Measurements from ENCODE around the gene KIAA1217. TPM values are rescaled to one million over a fixed set of nuclear protein-coding genes. Genes with fewer than 3 reads are reported as not detected.
A peak's percentile ranks its signal among the peaks of the same experiment; 100 is the strongest.

Gene KIAA1217
- total and polyA plus RNA-seq, 3 experiments from 2014 or later: 0.20 TPM; not detected in 2

DNA sequence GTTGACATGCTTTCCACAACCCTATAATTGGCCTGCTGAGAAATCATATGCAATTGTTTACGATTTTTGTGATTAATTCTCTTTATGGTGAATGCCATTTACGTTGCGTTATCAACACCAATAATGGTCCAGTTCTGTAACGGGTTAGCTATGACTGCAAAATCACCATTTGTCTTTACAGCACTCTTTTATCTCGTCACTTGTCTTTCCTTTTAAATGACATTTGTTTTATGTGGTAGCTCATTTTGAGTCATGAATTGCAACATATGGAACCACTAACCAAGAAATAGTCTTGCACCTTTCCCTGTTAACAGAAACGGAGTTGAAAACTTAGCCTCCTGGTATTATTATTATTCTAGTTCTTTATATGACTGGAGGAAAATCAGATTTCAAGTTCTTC is 3.1 kb upstream of the KIAA1217 start:
- H3K9me3 ChIP-seq (ENCODE audit: low read length): no peaks in the 10 kb centered on the region
- no peaks in the 10 kb centered on the region for H3K27me3 ChIP-seq (ENCODE audit: insufficient read depth, low read length, poor library complexity, severe bottlenecking)
- Mint-ChIP-seq H3K4me1 (peaks cover 7 to 11% (median 8%) of the 10 kb centered on the region in 3 donors), H3K4me3 (no peak overlapping the region), H3K27ac (no peak overlapping the region), H3K9me3 (no peaks in the 10 kb centered on the region), H3K27me3 (peaks cover 26 to 34% of the 10 kb centered on the region in 2 donors), H3K36me3 (no peaks in the 10 kb centered on the region)
- ChIA-PET CTCF (no interaction called here), POLR2A (no interaction called here)
- no peak for DNase-seq
- H3K27ac ChIP-seq (ENCODE audit: low read depth, low read length): no peak overlapping the region
- no peaks in the 10 kb centered on the region for H3K4me1 ChIP-seq (ENCODE audit: insufficient read depth, low read length)
- no peak overlapping the region for H3K4me3 ChIP-seq (ENCODE audit: low read length)
- no peaks in the 10 kb centered on the region for H3K36me3 ChIP-seq (ENCODE audit: insufficient read depth, low read length)

- Histone ChIP-seq H3K9me3 (ENCODE audit: low read length) (no peaks in the 10 kb centered on the region), H3K27ac (ENCODE audit: low read depth, low read length) (no peak overlapping the region), H3K36me3 (ENCODE audit: insufficient read depth, low read length) (no peaks in the 10 kb centered on the region), H3K4me1 (ENCODE audit: insufficient read depth, low read length) (no peaks in the 10 kb centered on the region), H3K27me3 (ENCODE audit: insufficient read depth, low read length, poor library complexity, severe bottlenecking) (no peaks in the 10 kb centered on the region), H3K4me3 (ENCODE audit: low read length) (no peak overlapping the region)
- Mint-ChIP-seq H3K4me3 (no peak overlapping the region), H3K36me3 (no peaks in the 10 kb centered on the region), H3K27ac (no peak overlapping the region), H3K4me1 (peaks cover 7 to 11% (median 8%) of the 10 kb centered on the region in 3 donors), H3K27me3 (peaks cover 26 to 38% of the 10 kb centered on the region in 2 donors), H3K9me3 (no peaks in the 10 kb centered on the region)
- ChIA-PET POLR2A (no interaction called here), CTCF (no interaction called here)
- no peak for DNase-seq
Observed at GRCh38 chr10:24206334-24206733, 2.6 kb upstream of the KIAA1217 start.

DNA sequence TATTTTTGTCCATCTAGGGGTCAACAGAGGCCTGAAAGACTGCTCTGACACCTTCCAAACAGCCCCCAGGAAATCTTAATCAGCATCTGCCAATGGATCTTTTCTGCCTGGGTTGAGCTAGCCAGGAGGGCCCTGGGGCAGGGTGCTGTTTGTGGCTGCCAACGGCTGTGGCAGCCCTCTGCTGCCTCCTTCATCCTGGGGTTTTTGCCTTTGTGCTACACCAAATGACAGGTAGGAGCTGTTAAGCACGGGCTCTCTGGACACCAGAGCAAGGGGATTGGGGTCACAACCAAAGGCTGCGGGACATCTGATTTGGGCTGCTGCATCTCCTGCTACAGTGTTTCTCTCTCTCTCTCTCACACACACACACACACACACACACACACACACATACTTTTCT is 2.0 kb upstream of the KIAA1217 start:
- H3K9me3 Mint-ChIP-seq: no peaks in the 10 kb centered on the region
- H3K4me3 Mint-ChIP-seq: no peak overlapping the region
- H3K27ac ChIP-seq (ENCODE audit: low read depth, low read length): no peak overlapping the region
- H3K27ac Mint-ChIP-seq: no peak overlapping the region
- no peak overlapping the region for H3K4me3 ChIP-seq (ENCODE audit: low read length)
- ChIA-PET CTCF (no interaction called here), POLR2A (no interaction called here)
- peaks cover 7 to 11% (median 8%) of the 10 kb centered on the region in 3 donors for H3K4me1 Mint-ChIP-seq
- H3K27me3 ChIP-seq (ENCODE audit: insufficient read depth, low read length, poor library complexity, severe bottlenecking): no peaks in the 10 kb centered on the region
- no peaks in the 10 kb centered on the region for H3K36me3 ChIP-seq (ENCODE audit: insufficient read depth, low read length)
- peaks cover 26 to 38% of the 10 kb centered on the region in 2 donors for H3K27me3 Mint-ChIP-seq
- no peaks in the 10 kb centered on the region for H3K36me3 Mint-ChIP-seq
- no peak for DNase-seq
- H3K4me1 ChIP-seq (ENCODE audit: insufficient read depth, low read length): no peaks in the 10 kb centered on the region
- H3K9me3 ChIP-seq (ENCODE audit: low read length): no peaks in the 10 kb centered on the region

GRCh38 chr10:24207341-24207740 is 1.6 kb upstream of the KIAA1217 start:
- no peak for DNase-seq
- H3K27me3 Mint-ChIP-seq: peaks cover 26 to 38% of the 10 kb centered on the region in 2 donors
- Histone ChIP-seq H3K9me3 (ENCODE audit: low read length) (no peaks in the 10 kb centered on the region), H3K27me3 (ENCODE audit: insufficient read depth, low read length, poor library complexity, severe bottlenecking) (no peaks in the 10 kb centered on the region), H3K4me3 (ENCODE audit: low read length) (no peak overlapping the region), H3K27ac (ENCODE audit: low read depth, low read length) (no peak overlapping the region), H3K36me3 (ENCODE audit: insufficient read depth, low read length) (no peaks in the 10 kb centered on the region), H3K4me1 (ENCODE audit: insufficient read depth, low read length) (no peaks in the 10 kb centered on the region)
- ChIA-PET POLR2A (no interaction called here), CTCF (no interaction called here)
- H3K27ac Mint-ChIP-seq: no peak overlapping the region
- no peaks in the 10 kb centered on the region for H3K9me3 Mint-ChIP-seq
- no peaks in the 10 kb centered on the region for H3K36me3 Mint-ChIP-seq
- H3K4me3 Mint-ChIP-seq: no peak overlapping the region
- peaks cover 7 to 11% (median 8%) of the 10 kb centered on the region in 3 donors for H3K4me1 Mint-ChIP-seq

DNA sequence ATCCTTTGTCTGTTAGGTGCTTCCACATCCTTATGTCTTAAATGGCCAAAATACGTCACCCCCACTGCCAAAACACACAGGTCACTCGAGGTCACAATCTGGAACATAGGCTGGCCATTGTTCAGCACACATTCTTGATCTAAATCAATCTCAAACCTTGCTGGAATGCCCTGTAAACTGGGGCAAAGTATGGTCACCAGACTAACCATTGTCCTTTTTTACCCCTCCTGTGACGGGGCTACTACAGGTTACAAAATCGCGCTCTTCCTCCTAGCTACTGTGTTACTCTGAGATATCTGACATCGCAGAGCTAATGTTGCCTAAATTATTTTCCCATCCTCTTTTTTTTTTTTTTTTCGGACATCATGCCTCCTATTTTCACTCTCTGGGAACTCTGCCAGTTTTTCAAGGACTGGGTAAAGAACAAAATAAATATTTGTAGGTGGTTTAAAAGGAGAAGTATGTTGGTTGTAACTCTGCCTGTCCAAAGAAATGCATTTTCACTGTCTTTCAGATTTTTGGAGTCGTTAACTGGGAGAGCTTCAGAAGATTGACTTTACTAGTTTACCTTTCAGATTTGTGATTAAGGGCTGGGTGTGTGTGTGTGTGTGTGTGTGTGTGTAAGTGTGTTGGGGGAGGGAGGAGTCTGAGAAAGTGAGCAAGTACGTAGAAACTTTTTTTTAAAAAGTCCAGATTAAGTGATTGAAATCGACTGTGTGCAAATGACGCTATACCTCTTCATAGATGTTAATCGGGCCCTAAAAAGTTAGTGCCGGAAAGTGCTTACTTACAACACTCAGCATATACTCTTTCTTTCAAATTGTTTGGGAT is 942 bp upstream of the KIAA1217 start:
- H3K9me3 ChIP-seq (ENCODE audit: low read length): no peaks in the 10 kb centered on the region
- H3K4me1 Mint-ChIP-seq: peaks cover 7 to 11% (median 8%) of the 10 kb centered on the region in 3 donors
- no peak for DNase-seq
- H3K27me3 Mint-ChIP-seq: peaks cover 22 to 38% of the 10 kb centered on the region in 2 donors
- no peaks in the 10 kb centered on the region for H3K27me3 ChIP-seq (ENCODE audit: insufficient read depth, low read length, poor library complexity, severe bottlenecking)
- no peak overlapping the region for H3K27ac Mint-ChIP-seq
- CTCF ChIA-PET: no interaction called here
- H3K36me3 Mint-ChIP-seq: no peaks in the 10 kb centered on the region
- no peak overlapping the region for H3K4me3 ChIP-seq (ENCODE audit: low read length)
- H3K27ac ChIP-seq (ENCODE audit: low read depth, low read length): no peak overlapping the region
- H3K9me3 Mint-ChIP-seq: no peaks in the 10 kb centered on the region
- no peaks in the 10 kb centered on the region for H3K4me1 ChIP-seq (ENCODE audit: insufficient read depth, low read length)
- no peaks in the 10 kb centered on the region for H3K36me3 ChIP-seq (ENCODE audit: insufficient read depth, low read length)
- POLR2A ChIA-PET: no interaction called here
- peak overlapping the region in 1 of 7 donors; percentile 17 for H3K4me3 Mint-ChIP-seq

DNA sequence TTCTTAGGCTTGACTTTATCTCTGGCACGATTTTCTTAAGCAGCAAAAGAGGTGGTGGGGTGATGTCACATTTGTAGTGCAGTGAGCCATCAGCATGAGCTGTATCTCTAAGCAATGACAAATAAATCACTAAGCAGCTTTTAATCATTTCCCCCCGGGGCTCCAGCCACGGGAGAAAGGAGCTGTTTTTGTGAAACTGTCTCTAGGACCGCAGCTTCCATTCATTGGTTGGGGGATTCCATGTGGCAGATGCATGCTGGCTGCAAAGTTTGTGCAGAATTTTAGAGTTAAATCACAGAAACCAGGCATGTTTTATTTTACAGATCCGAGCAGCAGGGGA is 464 bp downstream of the KIAA1217 start:
- Histone ChIP-seq H3K36me3 (ENCODE audit: insufficient read depth, low read length) (no peaks in the 10 kb centered on the region), H3K9me3 (ENCODE audit: low read length) (no peaks in the 10 kb centered on the region), H3K4me3 (ENCODE audit: low read length) (no peak overlapping the region), H3K27ac (ENCODE audit: low read depth, low read length) (no peak overlapping the region), H3K4me1 (ENCODE audit: insufficient read depth, low read length) (no peaks in the 10 kb centered on the region), H3K27me3 (ENCODE audit: insufficient read depth, low read length, poor library complexity, severe bottlenecking) (no peaks in the 10 kb centered on the region)
- Mint-ChIP-seq H3K27me3 (peaks cover 21 to 41% of the 10 kb centered on the region in 2 donors), H3K27ac (peak overlapping the region in 1 of 8 donors; percentile 44), H3K9me3 (no peaks in the 10 kb centered on the region), H3K4me3 (peak overlapping the region in 3 of 7 donors; percentile 25 to 43 (median 29)), H3K36me3 (no peaks in the 10 kb centered on the region), H3K4me1 (peaks cover 7 to 11% (median 8%) of the 10 kb centered on the region in 3 donors)
- POLR2A ChIA-PET: no interaction called here
- CTCF ChIA-PET: no interaction called here
- no peak for DNase-seq

DNA sequence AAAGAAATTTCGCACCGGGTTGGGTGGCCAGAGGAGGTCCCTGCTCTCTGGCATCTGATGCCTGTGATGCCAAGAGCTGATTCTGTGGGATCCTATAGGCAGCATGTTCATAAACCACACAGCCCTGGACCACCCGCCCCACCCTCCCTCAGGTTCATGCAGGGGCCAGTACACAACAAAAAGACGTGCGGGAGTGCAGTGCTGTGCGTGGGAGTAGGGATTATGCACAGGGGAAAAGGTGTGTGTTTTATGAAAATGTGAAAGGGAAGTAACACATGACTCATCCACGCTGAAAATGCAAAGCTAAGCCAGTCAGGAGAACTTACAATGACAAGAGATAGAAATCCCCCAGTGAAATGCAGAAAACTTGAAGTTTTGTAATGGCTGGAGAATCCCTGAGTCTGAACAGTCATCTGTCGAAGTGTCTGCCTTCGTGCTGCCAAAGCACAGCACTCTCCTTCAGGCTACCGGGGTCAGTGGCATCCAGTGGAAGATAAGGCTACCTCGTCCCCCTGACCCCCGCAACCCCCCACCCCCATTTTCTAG is 1.1 kb downstream of the KIAA1217 start:
- Histone ChIP-seq H3K9me3 (ENCODE audit: low read length) (no peaks in the 10 kb centered on the region), H3K27ac (ENCODE audit: low read depth, low read length) (no peak overlapping the region), H3K36me3 (ENCODE audit: insufficient read depth, low read length) (no peaks in the 10 kb centered on the region), H3K4me3 (ENCODE audit: low read length) (no peak overlapping the region), H3K27me3 (ENCODE audit: insufficient read depth, low read length, poor library complexity, severe bottlenecking) (no peaks in the 10 kb centered on the region), H3K4me1 (ENCODE audit: insufficient read depth, low read length) (no peaks in the 10 kb centered on the region)
- no peak for DNase-seq
- H3K36me3 Mint-ChIP-seq: no peaks in the 10 kb centered on the region
- H3K9me3 Mint-ChIP-seq: no peaks in the 10 kb centered on the region
- peaks cover 7 to 11% (median 8%) of the 10 kb centered on the region in 3 donors for H3K4me1 Mint-ChIP-seq
- H3K4me3 Mint-ChIP-seq: no peak overlapping the region
- H3K27me3 Mint-ChIP-seq: peaks cover 22 to 41% of the 10 kb centered on the region in 2 donors
- ChIA-PET CTCF (no interaction called here), POLR2A (no interaction called here)
- H3K27ac Mint-ChIP-seq: no peak overlapping the region

- no peaks in the 10 kb centered on the region for H3K4me1 ChIP-seq (ENCODE audit: insufficient read depth, low read length)
- H3K4me3 Mint-ChIP-seq: no peak overlapping the region
- H3K27ac Mint-ChIP-seq: no peak overlapping the region
- CTCF ChIA-PET: interaction anchor here (0.7 kb wide), 1 partner anchor 679 kb away, joined by 3 read pairs; no protein-coding TSS in a partner anchor
- POLR2A ChIA-PET: no interaction called here
- peaks cover 24 to 41% of the 10 kb centered on the region in 2 donors for H3K27me3 Mint-ChIP-seq
- H3K36me3 Mint-ChIP-seq: no peaks in the 10 kb centered on the region
- H3K4me3 ChIP-seq (ENCODE audit: low read length): no peak overlapping the region
- H3K4me1 Mint-ChIP-seq: peaks cover 7 to 11% (median 8%) of the 10 kb centered on the region in 3 donors
- H3K9me3 Mint-ChIP-seq: peaks cover 0 to under 1% (median 0%) of the 10 kb centered on the region in 5 donors
- H3K9me3 ChIP-seq (ENCODE audit: low read length): no peaks in the 10 kb centered on the region
- H3K36me3 ChIP-seq (ENCODE audit: insufficient read depth, low read length): no peaks in the 10 kb centered on the region
- no peak for DNase-seq
- H3K27me3 ChIP-seq (ENCODE audit: insufficient read depth, low read length, poor library complexity, severe bottlenecking): no peaks in the 10 kb centered on the region
- H3K27ac ChIP-seq (ENCODE audit: low read depth, low read length): no peak overlapping the region
Observed at GRCh38 chr10:24210501-24210900, 1.6 kb downstream of the KIAA1217 start.
